PC-9 (cell line): ENCODE results near the gene CHSY3. TPM values are rescaled to one million over a fixed set of nuclear protein-coding genes. Genes with fewer than 3 reads are reported as not detected.

Source experiments
- BruUV-seq: library from RNA; stranded (reverse); fragments of 400-500 nt; replicated peaks from 2 replicates; lab custom pipeline; 2021; lab: Mats Ljungman, UMichigan
- CTCF ChIA-PET: fragments of 300-600 bp; sonication (Branson Sonifier 250); formaldehyde crosslinking; loops from one replicate; lab custom pipeline; 2022; ENCODE audit warnings: antibody characterized with exemption; lab: Charles Lee
- POLR2A ChIA-PET: fragments of 300-600 bp; sonication (Branson Sonifier 250); formaldehyde crosslinking; loops from one replicate; lab custom pipeline; 2022; ENCODE audit warnings: antibody characterized with exemption; ENCODE audit not compliant: unreplicated experiment; lab: Charles Lee
- DNase-seq, 2 experiments: peaks; one replicate each; pipeline versions ENCODE4 v3.0.0 to v3.0.0-alpha.2; 2015 to 2022; ENCODE audit warnings: mixed read lengths in 1 of 2
- H2AFZ ChIP-seq: fragments of 200-600 bp; sonication (generic); 2 replicates; pipeline ENCODE4 v1.8.1; 2017; ENCODE audit warnings: antibody characterized with exemption
- H3F3A ChIP-seq: fragments of 200-600 bp; sonication (generic); 2 replicates; pipeline ENCODE4 v1.8.1; 2017; ENCODE audit warnings: antibody characterized with exemption, mild to moderate bottlenecking, low read depth; ENCODE audit not compliant: insufficient read depth
- H3K27ac ChIP-seq: fragments of 200-600 bp; sonication (generic); 2 replicates; pipeline ENCODE4 v1.6.1; 2016; ENCODE audit warnings: mixed run types
- H3K27me3 ChIP-seq: fragments of 200-600 bp; sonication (generic); 2 replicates; pipeline ENCODE4 v1.6.1; 2016; ENCODE audit warnings: low read depth, mixed run types; ENCODE audit not compliant: insufficient read depth
- H3K36me3 ChIP-seq: fragments of 200-600 bp; sonication (generic); 2 replicates; pipeline ENCODE4 v1.6.1; 2016; ENCODE audit warnings: low read depth, mixed run types
- H3K4me1 ChIP-seq: fragments of 200-600 bp; sonication (generic); replicated peaks from 2 replicates; pipeline ENCODE4 v1.6.1; 2016; ENCODE audit warnings: mixed run types; ENCODE audit not compliant: insufficient read depth
- H3K4me2 ChIP-seq: fragments of 200-600 bp; sonication (generic); 2 replicates; pipeline ENCODE4 v1.6.1; 2017; ENCODE audit warnings: mixed run types
- H3K4me3 ChIP-seq: fragments of 200-600 bp; sonication (generic); 2 replicates; pipeline ENCODE4 v1.6.1; 2016; ENCODE audit warnings: mixed run types
- H3K79me2 ChIP-seq: fragments of 200-600 bp; sonication (generic); 2 replicates; pipeline ENCODE4 v1.6.1; 2017; ENCODE audit warnings: low read depth, mixed run types
- H3K9me2 ChIP-seq: fragments of 200-600 bp; sonication (generic); 2 replicates; pipeline ENCODE4 v1.8.1; 2017; ENCODE audit warnings: mild to moderate bottlenecking; ENCODE audit not compliant: insufficient read depth
- H3K9me3 ChIP-seq: fragments of 200-600 bp; sonication (generic); 2 replicates; pipeline ENCODE4 v1.8.1; 2016; ENCODE audit warnings: low read depth; ENCODE audit not compliant: insufficient read depth
- H4K20me1 ChIP-seq: fragments of 200-600 bp; sonication (generic); 2 replicates; pipeline ENCODE4 v1.8.1; 2017; ENCODE audit not compliant: insufficient read depth
- CTCF ChIP-seq: fragments of 200-600 bp; sonication (generic); conservative IDR thresholded peaks from 2 replicates; pipeline ENCODE4 v1.6.1; 2017; ENCODE audit warnings: mixed run types, antibody characterized with exemption, mild to moderate bottlenecking, moderate library complexity
- EZH2 ChIP-seq: fragments of 200-600 bp; sonication (generic); IDR thresholded peaks from 2 replicates; pipeline ENCODE4 v1.8.0; 2017; ENCODE audit warnings: antibody characterized with exemption, low read depth
- intact Hi-C: fragments of 100-400 bp; cut with micrococcal nuclease; formaldehyde crosslinking; loops from one replicate; pipeline ENCODE4 v1.10.0; 2022; ENCODE audit not compliant: unreplicated experiment
- total RNA-seq: library from RNA; stranded (reverse); gene quantifications from 2 replicates; pipeline ENCODE4 v1.2.3, GENCODE V29; 2021

The CHSY3 gene
- total RNA-seq, 1 experiment from 2014 or later: 0.17 TPM

GRCh38 chr5:130037905-130038304 is 133.6 kb downstream of the CHSY3 start:
- Histone ChIP-seq H3K79me2 (no peaks in the 10 kb centered on the region), H3K4me2 (no peak overlapping the region), H3F3A (no peaks in the 10 kb centered on the region), H2AFZ (no peak overlapping the region), H3K4me3 (no peak overlapping the region), H3K9me3 (no peaks in the 10 kb centered on the region), H3K9me2 (no peaks in the 10 kb centered on the region), H3K27me3 (no peaks in the 10 kb centered on the region), H3K4me1 (no peaks in the 10 kb centered on the region), H3K27ac (no peak overlapping the region), H3K36me3 (no peaks in the 10 kb centered on the region), H4K20me1 (no peaks in the 10 kb centered on the region)
- TF ChIP-seq EZH2 (no peak), CTCF (no peak)
- POLR2A ChIA-PET: no interaction called here
- CTCF ChIA-PET: no interaction called here
- intact Hi-C loops: no loop called here
- DNase-seq: no peak
- no TSS peak for BruUV-seq

- no peaks in the 10 kb centered on the region for H3K79me2 ChIP-seq
- no TSS peak for BruUV-seq
These were observed 139.6 kb downstream of the CHSY3 start for GRCh38 chr5:130043834-130044233.

GRCh38 chr5:130045334-130045733 is 141.1 kb downstream of the CHSY3 start:
- H3K9me2 ChIP-seq: no peaks in the 10 kb centered on the region
- H3K27ac ChIP-seq: no peak overlapping the region
- DNase-seq: no peak
- H3K27me3 ChIP-seq: no peaks in the 10 kb centered on the region
- H3K79me2 ChIP-seq: no peaks in the 10 kb centered on the region
- H4K20me1 ChIP-seq: no peaks in the 10 kb centered on the region
- H3K4me2 ChIP-seq: no peak overlapping the region
- no peaks in the 10 kb centered on the region for H3K9me3 ChIP-seq
- TF ChIP-seq CTCF: no peak
- TF ChIP-seq EZH2: no peak
- no peaks in the 10 kb centered on the region for H3K36me3 ChIP-seq
- no peaks in the 10 kb centered on the region for H3K4me1 ChIP-seq
- H2AFZ ChIP-seq: no peak overlapping the region
- H3F3A ChIP-seq: no peaks in the 10 kb centered on the region
- ChIA-PET POLR2A (no interaction called here), CTCF (no interaction called here)
- intact Hi-C loops: no loop called here
- no peak overlapping the region for H3K4me3 ChIP-seq
- BruUV-seq: no TSS peak

More at GRCh38 chr5:130043834-130044233, 139.6 kb downstream of the CHSY3 start:
- Histone ChIP-seq H3K4me2 (no peak overlapping the region), H4K20me1 (no peaks in the 10 kb centered on the region), H3K4me3 (no peak overlapping the region), H3K4me1 (no peaks in the 10 kb centered on the region), H3K9me2 (no peaks in the 10 kb centered on the region), H3K9me3 (no peaks in the 10 kb centered on the region), H2AFZ (no peak overlapping the region), H3K27ac (no peak overlapping the region), H3K27me3 (no peaks in the 10 kb centered on the region), H3K36me3 (no peaks in the 10 kb centered on the region), H3F3A (no peaks in the 10 kb centered on the region)
- CTCF ChIA-PET: no interaction called here
- intact Hi-C loops: no loop called here
- POLR2A ChIA-PET: no interaction called here
- TF ChIP-seq CTCF: no peak
- TF ChIP-seq EZH2: no peak
- DNase-seq: no peak
